K562 (cell line): ENCODE results near the gene MARCHF3. TPM values are rescaled to one million over a fixed set of nuclear protein-coding genes. Genes with fewer than 3 reads are reported as not detected.

Source experiments
- ATAC-seq: fragments of 200-7000 bp; cut with Tn5 transposase; 3 replicates; pipeline ENCODE4 v1.9.1; 2020; ENCODE audit warnings: moderate library complexity
- BruUV-seq: library from RNA; stranded (reverse); fragments of 400-500 nt; replicated peaks from 2 replicates; lab custom pipeline; 2021; lab: Mats Ljungman, UMichigan
- CTCF ChIA-PET: fragments of 300-600 bp; formaldehyde crosslinking; extraction: SDS; loops from one replicate; lab custom pipeline; 2021; ENCODE audit warnings: low intra/inter-chr PET ratio; lab: Yijun Ruan, JAX
- POLR2A ChIA-PET: fragments of 300-600, 350-650 bp; sonication (Branson Sonifier 250); formaldehyde crosslinking; extraction: SDS; loops from one replicate; lab custom pipeline; 2021; ENCODE audit warnings: antibody characterized with exemption, inconsistent platforms; lab: Yijun Ruan, JAX
- DNase-seq, 4 experiments: peaks; one replicate each; pipeline versions ENCODE4 v3.0.0 to v3.0.0-alpha.2; 2011 to 2018; ENCODE audit warnings: low spot score in 3 of 4, mixed read lengths in 3 of 4; ENCODE audit errors: extremely low read depth in 1 of 4
- FAIRE-seq: peaks from 2 replicates; lab custom pipeline; 2011; peaks lifted over from hg19 to GRCh38; lab: Jason Lieb, UNC
- H2AFZ ChIP-seq: 2 replicates; pipeline ENCODE4 v1.6.0; 2011; ENCODE audit warnings: low read depth, low read length, control low read depth, inconsistent platforms
- H3K27ac ChIP-seq: fragments of 200-600 bp; 3 replicates; pipeline ENCODE4 v1.8.0; 2011; ENCODE audit warnings: low read depth, mild to moderate bottlenecking, control low read depth, inconsistent platforms, low read length, moderate library complexity, mixed read lengths; ENCODE audit errors: extremely low read depth
- H3K27me3 ChIP-seq, 2 experiments: fragments of 300-600 bp in 1 of 2; 2 replicates in 1 of 2; 3 replicates in 1 of 2; pipeline versions ENCODE4 v1.6.0 to v1.8.0; 2011; ENCODE audit warnings: inconsistent platforms in 2 of 2, low read length in 2 of 2, mild to moderate bottlenecking in 1 of 2, mixed read lengths in 1 of 2, moderate library complexity in 1 of 2; ENCODE audit not compliant: control insufficient read depth in 2 of 2, insufficient read depth in 2 of 2
- H3K36me3 ChIP-seq: fragments of 300-600 bp; 3 replicates; pipeline ENCODE4 v1.8.0; 2011; ENCODE audit warnings: mild to moderate bottlenecking, low read length, inconsistent platforms; ENCODE audit not compliant: control insufficient read depth, insufficient read depth
- H3K4me1 ChIP-seq, 2 experiments: fragments of 200-600 bp in 1 of 2; replicated peaks in 1 of 2; 2 replicates in 1 of 2; 3 replicates in 1 of 2; pipeline versions ENCODE4 v1.5.1 to v1.8.0; 2011; ENCODE audit warnings: inconsistent platforms in 2 of 2, low read length in 2 of 2, mild to moderate bottlenecking in 1 of 2, mixed read lengths in 1 of 2, moderate library complexity in 1 of 2; ENCODE audit not compliant: control insufficient read depth in 2 of 2, insufficient read depth in 2 of 2
- H3K4me2 ChIP-seq: 2 replicates; pipeline ENCODE4 v1.6.1; 2011; ENCODE audit warnings: low read length, control low read depth, inconsistent platforms, mixed read lengths; ENCODE audit not compliant: insufficient read depth
- H3K4me3 ChIP-seq: fragments of 200-600 bp; sonication (generic), shearing (Covaris generic); 2 replicates; pipeline ENCODE4 v1.5.1; 2016; ENCODE audit warnings: control low read depth, inconsistent platforms
- H3K79me2 ChIP-seq: fragments of 200-600 bp; 3 replicates; pipeline ENCODE4 v1.8.0; 2011; ENCODE audit warnings: low read length, inconsistent platforms; ENCODE audit not compliant: control insufficient read depth, insufficient read depth
- H3K9ac ChIP-seq, 2 experiments: 2 replicates each; pipeline versions ENCODE4 v1.6.0 to v1.6.1; 2011; ENCODE audit warnings: low read depth in 2 of 2, low read length in 2 of 2, control low read depth in 1 of 2, inconsistent platforms in 1 of 2, mild to moderate bottlenecking in 1 of 2, mixed read lengths in 1 of 2; ENCODE audit not compliant: insufficient read depth in 1 of 2
- H3K9me1 ChIP-seq: one replicate; pipeline ENCODE4 v1.6.0; 2011; ENCODE audit warnings: inconsistent platforms, mild to moderate bottlenecking, low read length, moderate library complexity; ENCODE audit not compliant: control insufficient read depth, insufficient read depth
- H3K9me3 ChIP-seq: replicated peaks from 2 replicates; pipeline ENCODE4 v1.5.1; 2011; ENCODE audit warnings: low read depth, low read length, inconsistent platforms; ENCODE audit not compliant: control insufficient read depth, insufficient read depth
- H4K20me1 ChIP-seq: replicated peaks from 2 replicates; pipeline ENCODE4 v1.6.1; 2011; ENCODE audit warnings: low read length, inconsistent platforms, mixed read lengths; ENCODE audit not compliant: control insufficient read depth, insufficient read depth
- NFE2 ChIP-seq: IDR thresholded peaks from 2 replicates; pipeline ENCODE4 v1.6.1; 2014; ENCODE audit warnings: antibody characterized with exemption, low read depth
- PCBP2 ChIP-seq: fragments of 200-400 bp; formaldehyde crosslinking; IDR thresholded peaks from 2 replicates; pipeline ENCODE4 v1.6.1; 2018; ENCODE audit warnings: low read length, low read depth, mild to moderate bottlenecking, moderate library complexity; ENCODE audit not compliant: poor library complexity, severe bottlenecking
- RFX1 ChIP-seq: fragments of 450-650 bp; IDR thresholded peaks from 2 replicates; pipeline ENCODE4 v1.6.1; 2016; ENCODE audit warnings: mild to moderate bottlenecking, moderate library complexity
- ZBTB17 ChIP-seq: fragments of 450-650 bp; formaldehyde crosslinking; IDR thresholded peaks from 2 replicates; pipeline ENCODE4 v1.4.0; 2020; ENCODE audit warnings: mild to moderate bottlenecking
- ZNF197 ChIP-seq: fragments of 200-800 bp; sonication (Bioruptor generic); IDR thresholded peaks from 2 replicates; pipeline ENCODE4 v1.6.1; 2016; ENCODE audit warnings: low read depth, missing genetic modification characterization, missing compliant biosample characterization
- ZNF316 ChIP-seq: fragments of 450-650 bp; IDR thresholded peaks from 2 replicates; pipeline ENCODE4 v1.6.1; 2016
- WGBS: fragments of 100-300 bp; shearing (Covaris generic); methylation state at CpG from one replicate; pipeline ENCODE4 v1.1.6; 2016; ENCODE audit warnings: low coverage, mixed read lengths; ENCODE audit not compliant: insufficient coverage; ENCODE audit errors: missing lambda C conversion rate; 5-methylcytosine and 5-hydroxymethylcytosine counted together
- in situ Hi-C: fragments of 300-500 bp; cut with MboI; formaldehyde crosslinking; loops from 4 replicates; pipeline ENCODE4 v1.15.0; 2018; ENCODE audit warnings: inconsistent platforms, mixed read lengths
- intact Hi-C: fragments of 100-400 bp; cut with micrococcal nuclease; formaldehyde crosslinking; loops from 2 replicates; pipeline ENCODE4 v1.14.2; 2022
- polyA plus RNA-seq, 8 experiments: library from polyadenylated mRNA; depleted of rRNA in 4 of 8; stranded (reverse) in 5 of 8; unstranded in 3 of 8; fragments of >200 nt; fragmentation: Nextera tagmentation in 2 of 8; fragmentation: Illumina TruSeq in 1 of 8; extraction: Ambion mirVana in 2 of 8; extraction: Trizol in 1 of 8; gene quantifications; 2 replicates each; pipeline versions ENCODE4 v1.2.1 to v1.2.3, GENCODE V29; 2011 to 2014; ENCODE audit warnings: inconsistent platforms in 1 of 8, missing spikeins in 1 of 8
- total RNA-seq, 7 experiments: library from RNA; depleted of rRNA in 6 of 7; stranded (reverse); fragments of >200 nt in 6 of 7; fragmentation: Illumina TruSeq in 2 of 7; extraction: Trizol in 2 of 7; gene quantifications; 2 replicates each; pipeline versions ENCODE4 v1.2.1 to v1.2.3, GENCODE V29; 2011 to 2021; ENCODE audit warnings: low replicate concordance in 1 of 7
- TF ChIP-seq, protein P1 (sequence below): fragments of 250-450 bp; sonication (Bioruptor Pico); IDR thresholded peaks from 2 replicates; pipeline ENCODE4 v1.4.0; 2020; ENCODE audit warnings: mild to moderate bottlenecking, moderate library complexity

MARCHF3 gene
- total and polyA plus RNA-seq, 9 of the 15 experiments (the other 6 are each of a cell fraction or from before 2014, with no cell fraction given): 5.6 to 37.4 (median 16.5) TPM

- Histone ChIP-seq H3K4me2 (no peak overlapping the region), H3K4me1 (0 out of 5 replicates have a peak, but pooled peaks cover 1 to 2% of the 10 kb centered on the region in 2 experiments), H3K79me2 (no peaks in the 10 kb centered on the region), H3K4me3 (no peak overlapping the region), H3K9me3 (no peaks in the 10 kb centered on the region), H4K20me1 (no peaks in the 10 kb centered on the region), H3K9me1 (no peaks in the 10 kb centered on the region), H3K36me3 (no peaks in the 10 kb centered on the region), H3K27me3 (no peaks in the 10 kb centered on the region), H2AFZ (no peak overlapping the region), H3K9ac (no peak overlapping the region), H3K27ac (no peak overlapping the region)
- ATAC-seq (no peak), DNase-seq (no peak), FAIRE-seq (no peak)
- BruUV-seq: no TSS peak
- ChIA-PET CTCF (no interaction called here), POLR2A (no interaction called here)
- intact Hi-C loops (no loop called here), in situ Hi-C loops (no loop called here)
- WGBS: 72% methylated on average over 13 of the region's 13 CpGs
- TF ChIP-seq PCBP2: no peak
- no peak for TF ChIP-seq ZBTB17
- TF ChIP-seq NFE2: no peak
- TF ChIP-seq RFX1: peak; percentile 47; the same call in 1 of the 2 replicates
- 0 out of 2 replicates have a peak, but pooled peaks have one; percentile 8 for TF ChIP-seq ZNF316
- no peak for TF ChIP-seq ZNF197 (CRISPR knock-in tag)
- TF ChIP-seq, protein P1, sequence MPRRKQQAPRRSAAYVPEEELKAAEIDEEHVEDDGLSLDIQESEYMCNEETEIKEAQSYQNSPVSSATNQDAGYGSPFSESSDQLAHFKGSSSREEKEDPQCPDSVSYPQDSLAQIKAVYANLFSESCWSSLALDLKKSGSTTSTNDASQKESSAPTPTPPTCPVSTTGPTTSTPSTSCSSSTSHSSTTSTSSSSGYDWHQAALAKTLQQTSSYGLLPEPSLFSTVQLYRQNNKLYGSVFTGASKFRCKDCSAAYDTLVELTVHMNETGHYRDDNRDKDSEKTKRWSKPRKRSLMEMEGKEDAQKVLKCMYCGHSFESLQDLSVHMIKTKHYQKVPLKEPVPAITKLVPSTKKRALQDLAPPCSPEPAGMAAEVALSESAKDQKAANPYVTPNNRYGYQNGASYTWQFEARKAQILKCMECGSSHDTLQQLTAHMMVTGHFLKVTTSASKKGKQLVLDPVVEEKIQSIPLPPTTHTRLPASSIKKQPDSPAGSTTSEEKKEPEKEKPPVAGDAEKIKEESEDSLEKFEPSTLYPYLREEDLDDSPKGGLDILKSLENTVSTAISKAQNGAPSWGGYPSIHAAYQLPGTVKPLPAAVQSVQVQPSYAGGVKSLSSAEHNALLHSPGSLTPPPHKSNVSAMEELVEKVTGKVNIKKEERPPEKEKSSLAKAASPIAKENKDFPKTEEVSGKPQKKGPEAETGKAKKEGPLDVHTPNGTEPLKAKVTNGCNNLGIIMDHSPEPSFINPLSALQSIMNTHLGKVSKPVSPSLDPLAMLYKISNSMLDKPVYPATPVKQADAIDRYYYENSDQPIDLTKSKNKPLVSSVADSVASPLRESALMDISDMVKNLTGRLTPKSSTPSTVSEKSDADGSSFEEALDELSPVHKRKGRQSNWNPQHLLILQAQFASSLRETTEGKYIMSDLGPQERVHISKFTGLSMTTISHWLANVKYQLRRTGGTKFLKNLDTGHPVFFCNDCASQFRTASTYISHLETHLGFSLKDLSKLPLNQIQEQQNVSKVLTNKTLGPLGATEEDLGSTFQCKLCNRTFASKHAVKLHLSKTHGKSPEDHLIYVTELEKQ: no peak
Measured at GRCh38 chr5:126857472-126858410, 172.6 kb downstream of the MARCHF3 start.
